GM18505 (cell line): ENCODE data around the gene NACC1.

Source experiments
- ATAC-seq: cut with Tn5 transposase; IDR thresholded peaks from one replicate; pipeline ENCODE4 v1.9.1; 2021; ENCODE audit not compliant: unreplicated experiment
- POLR2A ChIP-seq: IDR thresholded peaks from 4 replicates; pipeline ENCODE4 v1.6.1; 2011; ENCODE audit warnings: borderline replicate concordance; ENCODE audit not compliant: insufficient read depth, insufficient read length; ENCODE audit errors: extremely low read depth

NACC1 gene

DNA sequence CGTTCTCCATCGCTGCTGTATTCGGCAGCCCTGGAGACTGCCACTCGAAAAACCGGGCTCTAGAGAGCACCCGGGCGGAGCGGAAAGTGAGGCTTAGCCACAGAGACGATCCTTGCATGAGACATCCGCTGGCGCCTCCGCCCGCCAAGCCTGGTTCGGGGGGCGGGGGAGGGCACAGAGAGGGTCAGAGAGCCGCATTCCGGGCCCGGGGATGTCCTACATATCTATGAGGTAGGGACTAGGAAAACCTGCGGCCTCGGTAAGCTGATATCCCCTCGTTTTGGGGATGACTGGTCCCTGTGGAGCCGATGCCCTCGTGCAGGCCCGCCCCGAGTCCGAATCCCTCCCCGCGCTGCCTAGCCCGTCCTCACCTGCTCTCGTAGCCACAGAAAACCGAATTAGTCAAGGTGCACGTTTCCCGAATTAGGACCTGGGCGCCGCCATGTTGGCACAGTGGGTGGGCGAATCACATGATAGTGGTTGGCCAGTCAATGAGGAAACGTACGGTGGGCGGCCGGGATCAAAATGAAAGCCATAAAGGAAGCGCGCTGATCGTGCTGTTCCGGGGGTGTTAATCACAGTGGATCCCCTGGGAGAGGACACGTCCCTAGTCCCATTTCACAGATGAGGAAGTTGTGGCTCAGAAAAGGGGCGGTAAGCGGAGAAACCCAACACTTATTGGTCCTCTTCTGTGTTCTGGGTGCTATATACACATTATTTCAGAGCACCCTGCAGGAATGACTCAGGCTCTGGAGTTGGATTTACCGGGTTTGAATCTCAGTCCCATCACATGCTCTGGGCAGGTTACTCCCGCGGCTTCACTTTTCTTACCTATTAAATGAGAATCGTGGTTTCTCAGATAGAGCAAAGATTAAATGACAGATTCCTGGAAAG, 1.5 kb upstream of the NACC1 start, which contains the start of gene TRMT1:
Gene TRMT1 (minus strand): TSS at position 459 of the 894 bp plus-strand sequence. CDS start 341 bp downstream, at position 118.
- peak; percentile 41 for ATAC-seq

GRCh38 chr19:13117176-13117771, 790 bp upstream of the NACC1 start:
- ATAC-seq: no peak
- TF ChIP-seq POLR2A: no peak

More for the DNA sequence above, 1.5 kb upstream of the NACC1 start, which contains the start of gene TRMT1:
- TF ChIP-seq POLR2A: peak; percentile 55

DNA sequence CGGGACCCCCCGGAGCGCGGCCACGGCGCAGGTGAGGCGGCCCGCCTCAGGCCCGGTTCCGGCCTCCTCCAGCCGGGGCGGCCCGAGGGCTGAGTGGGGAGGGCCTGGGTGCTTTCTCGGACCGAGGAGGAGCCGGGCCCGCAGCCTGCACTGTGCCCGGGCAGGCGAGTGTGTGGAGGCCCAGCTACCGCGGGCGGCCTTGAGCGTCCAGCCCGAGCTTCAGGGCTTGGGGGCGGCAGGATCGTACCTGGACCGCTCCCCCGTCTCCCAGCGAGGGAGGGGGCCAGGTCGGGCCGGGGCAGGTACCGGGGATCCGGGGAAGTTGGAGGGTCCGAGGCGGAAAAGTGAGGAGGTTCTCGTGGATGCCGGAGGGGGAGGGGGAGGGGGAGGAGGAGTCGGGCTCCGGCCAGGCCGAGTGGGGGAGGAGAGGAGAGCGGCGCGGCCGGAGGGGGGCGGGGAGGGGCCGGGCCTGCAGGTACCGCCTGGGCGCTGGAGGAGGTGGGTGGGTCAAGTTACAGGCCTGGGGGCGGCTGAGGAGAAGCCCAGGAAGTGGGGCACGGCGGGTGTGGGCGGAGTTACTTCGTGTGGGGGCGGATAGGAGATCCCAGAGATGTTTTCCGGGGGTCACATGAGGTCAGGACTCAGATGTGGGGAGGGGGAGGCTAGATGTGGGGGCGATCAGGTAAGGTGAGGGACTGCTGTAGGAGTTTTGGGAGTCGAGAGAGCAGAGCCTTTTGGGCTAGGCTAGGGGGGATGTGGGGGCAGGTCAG, 545 bp downstream of the NACC1 start:
- no peak for TF ChIP-seq POLR2A
- peak; percentile 9 for ATAC-seq

GRCh38 chr19:13119627-13120026, 1.6 kb downstream of the NACC1 start:
- ATAC-seq: no peak
- TF ChIP-seq POLR2A: no peak

DNA sequence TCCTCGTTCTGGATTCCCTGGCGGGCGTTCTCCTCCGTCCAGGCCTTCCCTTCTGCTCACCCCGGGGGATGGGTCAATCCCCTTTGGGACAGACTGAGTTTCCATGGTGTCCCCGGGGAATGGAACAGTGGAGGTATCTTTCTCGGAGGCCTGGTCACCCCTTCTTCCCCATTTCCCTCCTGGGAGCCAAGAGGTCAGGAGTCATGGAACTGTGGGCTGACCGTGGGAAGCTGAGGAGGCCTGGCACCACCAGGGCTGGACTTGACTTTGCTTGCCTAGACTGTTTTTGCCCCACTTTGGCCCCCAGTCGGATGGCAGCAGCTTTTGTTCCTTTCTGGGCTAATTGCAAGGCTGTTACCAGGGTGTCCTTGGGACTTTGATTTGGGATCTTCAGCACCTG, 2.0 kb downstream of the NACC1 start:
- TF ChIP-seq POLR2A: no peak
- ATAC-seq: no peak

DNA sequence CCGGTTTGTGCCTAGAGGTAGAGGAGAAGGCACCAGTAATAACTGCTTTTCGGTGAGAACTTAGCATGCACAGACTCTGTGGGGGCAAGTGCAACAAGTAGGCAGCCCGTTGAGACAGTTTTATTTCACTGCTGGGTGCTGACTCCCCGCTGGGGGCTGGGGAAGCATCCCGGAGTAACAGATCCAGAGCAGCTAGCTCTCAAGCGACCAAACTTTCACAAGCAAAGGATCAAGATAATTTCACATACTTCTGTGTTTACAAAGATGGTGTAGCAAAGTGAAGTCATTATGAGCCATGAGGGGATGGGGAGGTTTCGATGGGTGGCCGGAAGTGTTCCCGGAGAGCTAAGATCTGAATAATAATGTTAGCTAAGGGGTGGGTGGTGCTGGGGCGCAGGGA, 2.8 kb downstream of the NACC1 start:
- ATAC-seq: no peak
- TF ChIP-seq POLR2A: no peak

DNA sequence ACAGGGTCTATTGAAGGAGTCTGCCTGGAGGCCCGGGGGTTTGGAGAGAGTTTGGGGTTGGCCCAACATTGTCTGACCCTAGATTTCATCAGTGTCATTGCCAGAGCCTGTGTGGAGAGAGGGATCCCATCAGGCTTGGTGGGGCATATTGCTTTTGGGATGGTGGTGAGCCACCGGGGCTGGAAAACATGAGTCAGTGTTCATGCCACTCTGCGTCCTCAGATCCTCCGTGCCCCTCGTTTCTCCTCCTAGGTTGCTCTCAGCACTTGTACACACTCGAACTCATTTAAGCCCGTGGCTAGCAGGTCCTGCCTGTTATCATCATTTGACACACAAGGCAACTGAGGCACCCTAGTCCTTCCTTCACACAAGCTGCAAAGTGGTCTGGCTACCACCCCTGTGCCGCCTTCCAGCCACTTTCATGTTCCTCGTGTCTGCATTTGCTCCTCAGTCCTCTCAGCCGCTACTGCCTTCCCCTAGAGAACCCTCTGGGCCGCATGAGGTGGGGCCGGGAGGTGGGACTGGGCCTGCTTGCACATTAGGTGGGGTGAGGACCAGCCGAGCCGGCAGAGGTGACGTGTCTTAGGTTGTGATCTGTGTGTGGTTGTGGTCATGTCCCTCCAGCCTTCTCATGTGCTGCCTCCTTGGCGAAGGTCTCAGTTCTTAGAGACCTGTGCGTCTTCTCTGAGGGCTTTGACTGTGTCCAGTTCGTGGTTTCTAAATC, 3.6 kb downstream of the NACC1 start:
- ATAC-seq: no peak

GRCh38 chr19:13122275-13122878, 4.3 kb downstream of the NACC1 start:
- ATAC-seq: no peak
- TF ChIP-seq POLR2A: no peak

More for the DNA sequence above, 3.6 kb downstream of the NACC1 start:
- TF ChIP-seq POLR2A: no peak

DNA sequence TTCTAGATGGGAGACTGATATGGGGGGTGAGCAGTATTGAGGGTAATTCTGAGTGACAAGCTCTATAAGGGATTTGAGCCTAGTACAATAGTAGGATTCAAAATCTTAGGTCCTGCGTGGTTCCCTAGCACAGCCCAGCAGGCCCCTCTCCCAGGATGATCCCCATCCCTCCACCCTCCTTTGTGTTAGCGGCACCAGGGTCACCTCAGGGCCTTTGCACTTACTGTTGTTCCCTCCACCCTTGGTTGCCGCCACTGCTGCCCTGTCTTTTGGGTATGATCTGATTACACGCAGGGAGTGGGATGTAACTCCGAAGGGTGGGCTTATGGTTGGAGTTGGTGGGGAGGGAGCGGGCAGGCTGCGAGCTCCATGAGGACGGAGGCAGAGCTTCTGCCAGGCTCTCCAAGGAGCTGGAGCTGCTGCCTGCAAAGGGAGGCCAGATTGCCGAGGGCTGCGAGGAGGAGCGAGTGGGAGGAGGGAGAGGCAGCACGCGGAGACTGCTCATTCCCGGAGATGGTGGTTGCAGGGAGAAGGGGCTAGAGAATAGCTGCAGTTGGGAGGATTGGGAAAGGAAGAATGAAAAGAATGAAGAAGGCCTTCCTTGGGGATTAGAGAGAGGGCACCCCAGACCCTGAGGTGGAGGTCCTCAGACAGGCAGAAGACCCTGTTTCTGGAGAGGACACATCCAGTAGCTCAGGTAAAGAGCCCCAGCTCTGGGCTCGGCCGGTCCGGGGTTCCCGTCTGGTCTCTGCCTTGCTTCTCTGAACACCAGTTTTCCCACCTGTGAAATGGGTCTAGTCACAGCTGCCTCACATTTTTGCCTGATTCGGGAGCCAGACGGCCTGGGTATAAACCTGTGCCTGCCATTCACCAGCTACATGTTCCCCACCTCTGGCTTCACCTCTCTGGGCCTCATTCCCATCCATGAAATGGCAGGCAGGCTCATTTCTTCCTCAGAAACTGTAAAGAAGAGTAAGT, 5.2 kb downstream of the NACC1 start:
- ATAC-seq: no peak
- no peak for TF ChIP-seq POLR2A

- no peak for TF ChIP-seq POLR2A
- ATAC-seq: no peak
Observed at GRCh38 chr19:13127051-13127450, 9.0 kb downstream of the NACC1 start.

DNA sequence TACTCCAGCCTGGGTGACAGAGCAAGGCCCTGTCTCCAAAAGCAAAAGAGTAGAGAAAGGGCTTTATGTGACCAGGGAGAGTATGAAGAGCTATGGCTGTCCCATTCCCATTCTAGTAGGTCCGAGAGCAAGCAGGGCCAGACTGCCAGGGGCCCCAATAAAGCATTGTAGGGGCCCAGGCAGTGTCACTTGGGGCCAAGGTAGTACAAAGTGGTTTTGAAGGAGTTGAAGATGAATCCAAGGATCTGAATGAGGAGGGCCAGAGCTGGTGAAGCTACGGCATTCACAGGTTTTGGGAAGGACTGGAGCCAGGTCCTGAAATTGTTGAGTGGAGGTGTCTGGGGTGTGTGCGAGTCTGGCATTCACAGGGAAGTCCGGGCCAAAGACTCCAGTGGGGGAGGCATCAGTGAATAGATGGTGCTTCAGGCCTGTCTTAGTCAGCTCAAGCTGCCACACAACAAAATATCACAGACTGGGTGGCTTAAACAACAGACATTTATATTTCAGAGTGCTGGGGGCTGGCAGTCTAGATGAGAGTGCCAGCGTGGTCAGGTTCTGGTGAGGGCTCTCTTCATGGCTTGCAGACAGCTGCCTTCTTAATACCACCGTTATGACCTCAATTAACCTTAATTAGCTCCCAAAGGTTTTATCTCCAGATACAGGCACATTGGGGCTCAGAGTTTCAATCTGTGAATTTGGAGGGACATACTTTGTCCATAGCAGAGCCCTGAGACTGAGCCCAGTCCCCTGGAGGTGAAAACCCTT, 9.9 kb downstream of the NACC1 start:
- no peak for TF ChIP-seq POLR2A
- ATAC-seq: no peak

GRCh38 chr19:13128583-13128982, 10.5 kb downstream of the NACC1 start:
- no peak for TF ChIP-seq POLR2A
- no peak for ATAC-seq
